Erythroblast (primary cell): ENCODE results near the gene SLC22A23.

Experiments used
- GATA1 ChIP-seq: IDR thresholded peaks from 2 replicates; pipeline ENCODE4 v1.6.1; 2011; ENCODE audit warnings: low read depth, mild to moderate bottlenecking, control low read depth, low read length, moderate library complexity
- POLR2A ChIP-seq: IDR thresholded peaks from 2 replicates; pipeline ENCODE4 v1.6.1; 2011; ENCODE audit warnings: mild to moderate bottlenecking, low read length

- no peak for TF ChIP-seq POLR2A
- TF ChIP-seq GATA1, result no peak
Measured at GRCh38 chr6:3245216-3245615, 211.6 kb downstream of the SLC22A23 start.
